PC-9 (cell line): ENCODE results near the gene SPSB3. TPM values are rescaled to one million over a fixed set of nuclear protein-coding genes. Genes with fewer than 3 reads are reported as not detected.

Experiments
- Bru-seq: library from RNA; stranded (reverse); fragments of 400-500 nt; gene quantifications from one replicate; lab custom pipeline; 2021; lab: Mats Ljungman, UMichigan
- BruChase-seq, 2 experiments: library from RNA; stranded (reverse); fragments of 400-500 nt; gene quantifications; one replicate each; lab custom pipeline; 2021; lab: Mats Ljungman, UMichigan
- BruUV-seq: library from RNA; stranded (reverse); fragments of 400-500 nt; replicated peaks from 2 replicates; lab custom pipeline; 2021; lab: Mats Ljungman, UMichigan
- CTCF ChIA-PET: fragments of 300-600 bp; sonication (Branson Sonifier 250); formaldehyde crosslinking; loops from one replicate; lab custom pipeline; 2022; ENCODE audit warnings: antibody characterized with exemption; lab: Charles Lee
- POLR2A ChIA-PET: fragments of 300-600 bp; sonication (Branson Sonifier 250); formaldehyde crosslinking; loops from one replicate; lab custom pipeline; 2022; ENCODE audit warnings: antibody characterized with exemption; ENCODE audit not compliant: unreplicated experiment; lab: Charles Lee
- DNase-seq, 2 experiments: peaks; one replicate each; pipeline versions ENCODE4 v3.0.0 to v3.0.0-alpha.2; 2015 to 2022; ENCODE audit warnings: mixed read lengths in 1 of 2
- H2AFZ ChIP-seq: fragments of 200-600 bp; sonication (generic); 2 replicates; pipeline ENCODE4 v1.8.1; 2017; ENCODE audit warnings: antibody characterized with exemption
- H3F3A ChIP-seq: fragments of 200-600 bp; sonication (generic); 2 replicates; pipeline ENCODE4 v1.8.1; 2017; ENCODE audit warnings: antibody characterized with exemption, mild to moderate bottlenecking, low read depth; ENCODE audit not compliant: insufficient read depth
- H3K27ac ChIP-seq: fragments of 200-600 bp; sonication (generic); 2 replicates; pipeline ENCODE4 v1.6.1; 2016; ENCODE audit warnings: mixed run types
- H3K27me3 ChIP-seq: fragments of 200-600 bp; sonication (generic); 2 replicates; pipeline ENCODE4 v1.6.1; 2016; ENCODE audit warnings: low read depth, mixed run types; ENCODE audit not compliant: insufficient read depth
- H3K36me3 ChIP-seq: fragments of 200-600 bp; sonication (generic); 2 replicates; pipeline ENCODE4 v1.6.1; 2016; ENCODE audit warnings: low read depth, mixed run types
- H3K4me1 ChIP-seq: fragments of 200-600 bp; sonication (generic); replicated peaks from 2 replicates; pipeline ENCODE4 v1.6.1; 2016; ENCODE audit warnings: mixed run types; ENCODE audit not compliant: insufficient read depth
- H3K4me2 ChIP-seq: fragments of 200-600 bp; sonication (generic); 2 replicates; pipeline ENCODE4 v1.6.1; 2017; ENCODE audit warnings: mixed run types
- H3K4me3 ChIP-seq: fragments of 200-600 bp; sonication (generic); 2 replicates; pipeline ENCODE4 v1.6.1; 2016; ENCODE audit warnings: mixed run types
- H3K79me2 ChIP-seq: fragments of 200-600 bp; sonication (generic); 2 replicates; pipeline ENCODE4 v1.6.1; 2017; ENCODE audit warnings: low read depth, mixed run types
- H3K9me2 ChIP-seq: fragments of 200-600 bp; sonication (generic); 2 replicates; pipeline ENCODE4 v1.8.1; 2017; ENCODE audit warnings: mild to moderate bottlenecking; ENCODE audit not compliant: insufficient read depth
- H3K9me3 ChIP-seq: fragments of 200-600 bp; sonication (generic); 2 replicates; pipeline ENCODE4 v1.8.1; 2016; ENCODE audit warnings: low read depth; ENCODE audit not compliant: insufficient read depth
- H4K20me1 ChIP-seq: fragments of 200-600 bp; sonication (generic); 2 replicates; pipeline ENCODE4 v1.8.1; 2017; ENCODE audit not compliant: insufficient read depth
- CTCF ChIP-seq: fragments of 200-600 bp; sonication (generic); conservative IDR thresholded peaks from 2 replicates; pipeline ENCODE4 v1.6.1; 2017; ENCODE audit warnings: mixed run types, antibody characterized with exemption, mild to moderate bottlenecking, moderate library complexity
- EZH2 ChIP-seq: fragments of 200-600 bp; sonication (generic); IDR thresholded peaks from 2 replicates; pipeline ENCODE4 v1.8.0; 2017; ENCODE audit warnings: antibody characterized with exemption, low read depth
- intact Hi-C: fragments of 100-400 bp; cut with micrococcal nuclease; formaldehyde crosslinking; loops from one replicate; pipeline ENCODE4 v1.10.0; 2022; ENCODE audit not compliant: unreplicated experiment
- long read RNA-seq: library from polyadenylated mRNA; stranded (forward); transcript quantifications from one replicate; pipeline ENCODE4 v2.0.0, GENCODE V29; 2022
- total RNA-seq: library from RNA; stranded (reverse); gene quantifications from 2 replicates; pipeline ENCODE4 v1.2.3, GENCODE V29; 2021

Gene SPSB3
- total RNA-seq (58.2 and 86.6 TPM in 2 replicates), Bru-seq, nascent RNA (percentile 49 among the genes with signal in this experiment), BruChase-seq, experiment 1, labeled RNA remaining after a 2-hour chase (percentile 67 among the genes with signal in this experiment), BruChase-seq, experiment 2, labeled RNA remaining after a 6-hour chase (percentile 80 among the genes with signal in this experiment)
- long read RNA-seq, transcript SPSB3-204 (5 exons, 1,746 nt): minor isoform, 8 of 233 reads
- long read RNA-seq, transcript SPSB3-209 (6 exons, 1,628 nt): minor isoform, 20 of 233 reads
- long read RNA-seq, transcript SPSB3-208 (7 exons, 1,784 nt): major isoform, 129 of 233 reads
- long read RNA-seq, transcript SPSB3-201 (6 exons, 1,449 nt): minor isoform, 21 of 233 reads
- long read RNA-seq, partial matches to known transcripts: 7 of 233 reads
- long read RNA-seq, other reads (novel, unspliced or antisense): 41 of 233 reads

GRCh38 chr16:1782408-1783264, at the start of gene SPSB3, which contains the start of gene NUBP2:
Gene SPSB3 (minus strand): TSS chr16:1782571. CDS start chr16:1781483, 1,088 bp downstream.
Gene NUBP2 (plus strand): TSS chr16:1782960. CDS start chr16:1783021, 61 bp downstream.
- Histone ChIP-seq H3K27me3 (no peaks in the 10 kb centered on the region), H3K4me2 (peak within 1 kb of the TSS; percentile 91), H3K36me3 (0 out of 2 replicates have a peak, but pooled peaks cover 7% of the 10 kb centered on the region), H3K4me3 (peak within 1 kb of the TSS; percentile 93), H2AFZ (peak within 1 kb of the TSS; percentile 79), H3K79me2 (peaks cover 55% of the 10 kb centered on the region), H4K20me1 (peaks cover 43% of the 10 kb centered on the region), H3K9me3 (no peaks in the 10 kb centered on the region), H3K4me1 (peaks cover 15% of the 10 kb centered on the region), H3K9me2 (no peaks in the 10 kb centered on the region), H3F3A (peaks cover 23% of the 10 kb centered on the region; the same call in 1 of the 2 replicates), H3K27ac (peak within 1 kb of the TSS; percentile 50; the same call in 1 of the 2 replicates)
- intact Hi-C loops: loop anchor here (5.0 kb wide), 2 partner anchors 160 to 370 kb away; partner anchors contain the start of gene MSRB1
- TF ChIP-seq CTCF: no peak
- TF ChIP-seq EZH2: no peak
- no TSS peak for BruUV-seq
- peak; percentile 99 to 100 for DNase-seq
- ChIA-PET POLR2A (interaction anchor here (0.5 to 1.1 kb wide), 12 partner anchors 9 to 1104 kb away, joined by 3 to 11 read pairs (median 4); partner anchors contain the start of genes CEMP1 and MAPK8IP3), CTCF (interaction anchor here (0.6 to 1.6 kb wide), 3 partner anchors 9 to 358 kb away, joined by 6 to 9 read pairs (median 6); partner anchors contain the start of gene MAPK8IP3)

- H3K27me3 ChIP-seq: no peaks in the 10 kb centered on the region
- no peaks in the 10 kb centered on the region for H3K9me3 ChIP-seq
- peaks cover 21% of the 10 kb centered on the region for H3K4me1 ChIP-seq
- H3K9me2 ChIP-seq: no peaks in the 10 kb centered on the region
- H4K20me1 ChIP-seq: peaks cover 18% of the 10 kb centered on the region; the same call in 1 of the 2 replicates
- DNase-seq: no peak
- no peak overlapping the region for H2AFZ ChIP-seq
- intact Hi-C loops: no loop called here
- H3K4me3 ChIP-seq: no peak overlapping the region
- ChIA-PET CTCF (no interaction called here), POLR2A (interaction anchor here (0.6 kb wide), 1 partner anchor 18 kb away, joined by 7 read pairs; no protein-coding TSS in a partner anchor)
- no TSS peak for BruUV-seq
- H3K36me3 ChIP-seq: no peaks in the 10 kb centered on the region
- peaks cover 21% of the 10 kb centered on the region; the same call in 1 of the 2 replicates for H3F3A ChIP-seq
- H3K79me2 ChIP-seq: peaks cover 35% of the 10 kb centered on the region
- no peak overlapping the region for H3K27ac ChIP-seq
- no peak for TF ChIP-seq CTCF
- no peak for TF ChIP-seq EZH2
- H3K4me2 ChIP-seq: no peak overlapping the region
Observed at GRCh38 chr16:1831186-1832075, 49.1 kb upstream of the SPSB3 start.
